ENCODE results near the gene ENTPD3.

DNA sequence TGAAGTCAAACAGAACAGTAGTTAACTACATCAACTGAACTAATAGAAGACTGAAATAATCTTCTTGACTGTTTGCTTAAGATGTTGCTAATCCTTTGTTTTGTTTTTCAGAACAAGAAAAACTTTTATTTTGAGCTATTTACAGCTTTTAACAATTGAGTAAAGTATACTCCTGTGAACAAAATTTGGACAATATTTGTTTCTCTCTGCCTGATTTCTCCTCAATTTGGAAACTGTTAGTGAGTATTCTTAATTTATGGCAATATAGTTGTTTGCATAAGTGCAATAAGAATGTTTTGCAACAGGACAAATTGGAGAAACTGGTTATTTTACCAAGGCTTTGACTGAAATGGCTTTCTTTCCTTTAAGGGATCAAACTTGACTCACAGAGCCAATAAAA lies 36.5 kb upstream of the ENTPD3 start:
- TF ChIP-seq, protein P1, sequence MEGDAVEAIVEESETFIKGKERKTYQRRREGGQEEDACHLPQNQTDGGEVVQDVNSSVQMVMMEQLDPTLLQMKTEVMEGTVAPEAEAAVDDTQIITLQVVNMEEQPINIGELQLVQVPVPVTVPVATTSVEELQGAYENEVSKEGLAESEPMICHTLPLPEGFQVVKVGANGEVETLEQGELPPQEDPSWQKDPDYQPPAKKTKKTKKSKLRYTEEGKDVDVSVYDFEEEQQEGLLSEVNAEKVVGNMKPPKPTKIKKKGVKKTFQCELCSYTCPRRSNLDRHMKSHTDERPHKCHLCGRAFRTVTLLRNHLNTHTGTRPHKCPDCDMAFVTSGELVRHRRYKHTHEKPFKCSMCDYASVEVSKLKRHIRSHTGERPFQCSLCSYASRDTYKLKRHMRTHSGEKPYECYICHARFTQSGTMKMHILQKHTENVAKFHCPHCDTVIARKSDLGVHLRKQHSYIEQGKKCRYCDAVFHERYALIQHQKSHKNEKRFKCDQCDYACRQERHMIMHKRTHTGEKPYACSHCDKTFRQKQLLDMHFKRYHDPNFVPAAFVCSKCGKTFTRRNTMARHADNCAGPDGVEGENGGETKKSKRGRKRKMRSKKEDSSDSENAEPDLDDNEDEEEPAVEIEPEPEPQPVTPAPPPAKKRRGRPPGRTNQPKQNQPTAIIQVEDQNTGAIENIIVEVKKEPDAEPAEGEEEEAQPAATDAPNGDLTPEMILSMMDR (IDR thresholded peaks at IDR 0.05 in 4 of 5, conservative IDR thresholded peaks at IDR 0.05 in 1 of 5): no peak
- no peak for TF ChIP-seq POLR2A (IDR thresholded peaks at IDR 0.05)

Data from gastrocnemius medialis (tissue), 4 donors.